Fibroblast of skin of back (primary cell): ENCODE measurements around the gene CEP95.
"Not testable (repeated sequence)": the region's sequence is repeated elsewhere in the genome, so short reads cannot be mapped to it uniquely, and the experiment has no call there.

ENCODE experiments used
- DNase-seq: peaks from one replicate; pipeline ENCODE4 v3.0.0-alpha.2; 2013

The CEP95 gene

GRCh38 chr17:64573214-64573613, 66.4 kb downstream of the CEP95 start:
- peak; percentile 32 for DNase-seq

DNA sequence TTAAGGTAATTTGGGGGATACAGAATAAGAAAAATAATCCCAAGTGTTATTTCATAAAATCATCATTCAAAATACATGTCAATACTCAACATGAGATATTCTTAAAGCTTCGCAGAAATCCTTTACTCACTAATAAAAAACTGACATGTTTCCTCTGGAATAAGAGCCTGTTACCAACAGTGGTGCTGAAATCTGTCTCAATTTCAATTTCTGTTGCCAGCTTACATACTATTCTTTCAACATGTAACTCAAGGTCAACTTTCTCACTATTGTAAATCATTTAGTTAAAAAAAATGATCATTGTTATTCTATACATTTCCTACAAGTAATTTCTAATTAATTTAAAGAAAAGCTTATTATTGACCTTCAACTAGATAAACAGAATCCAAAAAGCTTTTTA, 67.9 kb downstream of the CEP95 start:
- no peak for DNase-seq

GRCh38 chr17:64575431-64575830, 68.7 kb downstream of the CEP95 start:
- DNase-seq, result peak; percentile 23

- not testable (repeated sequence) for DNase-seq
Observed at GRCh38 chr17:64577025-64577424, 70.2 kb downstream of the CEP95 start.

DNA sequence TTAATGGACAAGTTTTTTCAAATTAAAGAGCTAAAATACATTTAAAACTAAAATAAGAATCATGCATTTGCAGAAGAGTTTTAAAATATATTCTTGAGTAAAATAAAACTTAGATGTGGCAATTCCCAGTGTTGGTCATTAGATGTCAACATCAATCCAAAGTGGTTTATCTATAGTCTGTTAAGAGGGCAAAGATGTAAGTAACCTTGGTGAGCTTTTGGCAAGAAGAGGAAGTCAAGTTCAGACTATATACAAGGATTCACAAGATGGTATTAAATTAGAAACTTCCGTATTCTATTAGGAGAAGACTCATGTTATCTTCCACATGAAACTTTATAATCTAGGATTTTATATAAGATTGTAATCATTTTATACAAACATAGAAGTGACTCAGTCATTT, 73.1 kb downstream of the CEP95 start:
- no peak for DNase-seq

GRCh38 chr17:64580384-64581315, 73.9 kb downstream of the CEP95 start:
- no peak for DNase-seq

GRCh38 chr17:64583038-64583437, 76.3 kb downstream of the CEP95 start:
- no peak for DNase-seq

DNA sequence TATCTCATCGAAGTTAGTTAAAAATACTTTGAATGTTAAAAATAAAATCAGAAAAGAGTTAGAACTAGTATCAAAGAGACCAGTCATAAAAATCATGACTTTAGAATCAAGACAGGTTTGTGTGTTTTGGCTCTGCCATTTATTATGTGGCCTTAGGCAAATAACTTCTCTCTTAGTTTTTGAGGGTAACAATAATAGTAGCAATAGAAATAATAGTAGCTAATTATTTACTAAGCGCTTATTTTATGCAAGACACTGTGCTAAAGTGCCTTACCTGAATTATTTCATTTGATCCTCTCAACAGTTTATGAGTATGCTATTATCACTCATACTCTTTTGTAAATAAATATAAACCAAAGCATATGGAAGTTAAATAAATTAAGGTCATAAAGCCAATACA, 78.4 kb downstream of the CEP95 start:
- DNase-seq, result no peak
